Left ventricle myocardium inferior (tissue), 1 donor: Measurements from ENCODE around the gene KMT5C. TPM values are rescaled to one million over a fixed set of nuclear protein-coding genes. Genes with fewer than 3 reads are reported as not detected.
A peak's percentile ranks its signal among the peaks of the same experiment; 100 is the strongest.

Source experiments
- DNase-seq: peaks from one replicate; pipeline ENCODE4 v3.0.0-alpha.2; 2020
- H3K27ac ChIP-seq: fragments of 200-600 bp; replicated peaks from 2 replicates; pipeline ENCODE4 v1.8.0; 2021
- H3K27me3 ChIP-seq: fragments of 200-600 bp; 2 replicates; pipeline ENCODE4 v1.8.0; 2021; ENCODE audit warnings: low read depth
- H3K36me3 ChIP-seq: fragments of 200-600 bp; 2 replicates; pipeline ENCODE4 v1.8.0; 2021
- H3K4me1 ChIP-seq: fragments of 200-600 bp; 2 replicates; pipeline ENCODE4 v1.8.0; 2021
- H3K4me3 ChIP-seq: fragments of 200-600 bp; 2 replicates; pipeline ENCODE4 v1.8.0; 2021; ENCODE audit warnings: mild to moderate bottlenecking, moderate library complexity
- H3K9me3 ChIP-seq: fragments of 200-600 bp; replicated peaks from 2 replicates; pipeline ENCODE4 v1.8.0; 2021
- intact Hi-C: fragments of 100-400 bp; cut with micrococcal nuclease; formaldehyde crosslinking; loops from one replicate; pipeline ENCODE4 v1.11.0; 2022
- total RNA-seq: library from RNA; stranded (reverse); fragmentation: NEBNext Ultra II Directional; extraction: Animal tissue kit (Norgen Biotek cat#: 25700); gene quantifications from one replicate; pipeline ENCODE4 v1.2.1, GENCODE V29; 2021
- TF ChIP-seq, protein P1 (sequence below): fragments of 200-600 bp; IDR thresholded peaks from 2 replicates; pipeline ENCODE4 v1.8.0; 2021; ENCODE audit warnings: antibody characterized with exemption, mild to moderate bottlenecking, borderline replicate concordance
- donor health status: DM: no; HTN: yes; CAD: no; lungs with severe emphysema.

KMT5C gene
- total RNA-seq, 1 donor from 2014 or later = 5.1 TPM

DNA sequence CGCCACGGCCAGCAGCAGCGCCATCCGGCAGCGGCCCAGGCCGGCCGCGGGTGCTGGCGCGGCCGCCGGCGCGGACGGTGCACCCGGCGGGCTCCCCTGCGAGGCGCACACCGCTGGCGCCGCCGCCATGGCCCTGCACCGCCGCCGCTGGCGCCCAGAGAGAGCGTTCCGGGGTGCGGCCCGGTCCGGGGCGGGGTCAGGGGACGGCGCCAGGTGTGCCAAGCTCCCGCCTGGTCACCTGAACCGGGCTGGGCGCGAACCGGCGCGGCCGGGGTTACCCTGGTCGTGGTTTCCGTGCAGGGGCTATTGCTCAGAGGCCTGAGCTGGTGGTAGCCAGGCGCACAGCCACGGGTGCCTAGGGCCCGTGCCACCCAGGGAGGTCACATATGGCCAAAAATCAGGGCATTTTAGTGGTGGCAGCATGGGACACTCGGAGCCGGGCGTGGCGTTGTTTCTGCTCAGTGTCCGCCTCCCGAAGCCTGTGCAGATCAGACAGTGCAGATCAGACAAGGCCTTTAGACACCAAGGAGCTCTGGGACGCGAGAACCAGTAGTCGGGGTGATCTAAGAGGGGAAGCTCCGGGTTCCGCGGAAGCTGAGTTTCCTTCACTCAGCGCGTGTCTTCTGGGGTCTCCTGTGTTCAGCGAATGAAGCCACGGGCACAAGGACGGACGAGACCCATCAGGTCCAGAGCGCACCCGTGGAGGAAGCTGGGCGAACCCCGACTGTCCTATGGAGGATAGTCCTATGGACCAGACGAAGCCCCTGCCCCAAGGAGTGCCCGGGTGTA, 44.6 kb downstream of the KMT5C start, which contains the start of gene TMEM238:
Gene TMEM238 (minus strand): TSS at position 162 of the 789 bp plus-strand sequence. CDS start 33 bp downstream, at position 129.
- TF ChIP-seq, protein P1, sequence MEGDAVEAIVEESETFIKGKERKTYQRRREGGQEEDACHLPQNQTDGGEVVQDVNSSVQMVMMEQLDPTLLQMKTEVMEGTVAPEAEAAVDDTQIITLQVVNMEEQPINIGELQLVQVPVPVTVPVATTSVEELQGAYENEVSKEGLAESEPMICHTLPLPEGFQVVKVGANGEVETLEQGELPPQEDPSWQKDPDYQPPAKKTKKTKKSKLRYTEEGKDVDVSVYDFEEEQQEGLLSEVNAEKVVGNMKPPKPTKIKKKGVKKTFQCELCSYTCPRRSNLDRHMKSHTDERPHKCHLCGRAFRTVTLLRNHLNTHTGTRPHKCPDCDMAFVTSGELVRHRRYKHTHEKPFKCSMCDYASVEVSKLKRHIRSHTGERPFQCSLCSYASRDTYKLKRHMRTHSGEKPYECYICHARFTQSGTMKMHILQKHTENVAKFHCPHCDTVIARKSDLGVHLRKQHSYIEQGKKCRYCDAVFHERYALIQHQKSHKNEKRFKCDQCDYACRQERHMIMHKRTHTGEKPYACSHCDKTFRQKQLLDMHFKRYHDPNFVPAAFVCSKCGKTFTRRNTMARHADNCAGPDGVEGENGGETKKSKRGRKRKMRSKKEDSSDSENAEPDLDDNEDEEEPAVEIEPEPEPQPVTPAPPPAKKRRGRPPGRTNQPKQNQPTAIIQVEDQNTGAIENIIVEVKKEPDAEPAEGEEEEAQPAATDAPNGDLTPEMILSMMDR = no peak
- H3K27me3 ChIP-seq = no peaks in the 10 kb centered on the region
- DNase-seq = peak; percentile 29
- H3K27ac ChIP-seq = peak within 1 kb of the TSS; percentile 95
- H3K9me3 ChIP-seq = no peaks in the 10 kb centered on the region
- intact Hi-C loops = no loop called here
- peaks cover 53% of the 10 kb centered on the region for H3K4me1 ChIP-seq
- H3K36me3 ChIP-seq = peaks cover 24% of the 10 kb centered on the region
- H3K4me3 ChIP-seq = peak within 1 kb of the TSS; percentile 85

DNA sequence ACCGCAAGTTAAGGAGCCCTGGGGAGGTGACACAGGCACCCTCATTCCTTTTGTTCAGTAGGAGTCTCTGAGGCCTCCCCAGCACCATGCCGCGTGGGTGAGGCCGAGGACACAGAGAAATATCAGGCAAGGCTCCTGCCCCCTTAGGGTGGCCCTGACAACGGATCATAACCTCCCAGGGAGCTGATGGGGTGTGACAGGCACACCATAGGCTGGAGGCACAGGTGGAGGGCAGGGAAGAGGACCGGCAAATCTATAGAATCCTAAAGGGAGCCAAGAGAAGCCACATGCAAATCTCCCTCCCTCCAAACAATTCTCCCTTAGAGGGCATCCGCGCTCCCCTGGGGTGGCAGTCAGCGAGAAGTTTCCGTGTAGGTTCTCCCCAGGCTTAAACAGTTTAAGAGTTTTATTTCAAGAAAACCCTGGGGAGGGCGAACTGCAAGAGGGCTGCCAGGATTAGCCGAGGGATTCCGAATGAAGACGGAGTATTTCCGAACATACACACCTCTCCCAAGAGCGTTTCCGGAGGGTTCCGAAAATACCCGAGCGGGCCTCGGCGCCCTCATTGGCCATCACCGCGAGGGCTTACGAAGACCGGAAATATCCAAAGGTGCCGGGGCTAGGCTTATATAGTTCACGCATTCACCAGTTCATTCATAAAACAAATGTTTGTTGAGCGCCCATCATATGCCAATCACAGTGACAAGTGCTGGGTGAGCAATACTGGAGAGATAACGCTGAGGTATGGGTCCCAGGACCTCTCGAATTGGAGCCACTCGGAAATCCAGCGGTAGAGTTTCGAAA, 45.4 kb downstream of the KMT5C start:
- Histone ChIP-seq H3K27ac (peak overlapping the region; percentile 95), H3K36me3 (peaks cover 32% of the 10 kb centered on the region), H3K9me3 (no peaks in the 10 kb centered on the region), H3K4me3 (peak overlapping the region; percentile 85), H3K4me1 (peaks cover 59% of the 10 kb centered on the region), H3K27me3 (no peaks in the 10 kb centered on the region)
- intact Hi-C loops = no loop called here
- TF ChIP-seq, protein P1 = no peak
- peak; percentile 97 for DNase-seq

DNA sequence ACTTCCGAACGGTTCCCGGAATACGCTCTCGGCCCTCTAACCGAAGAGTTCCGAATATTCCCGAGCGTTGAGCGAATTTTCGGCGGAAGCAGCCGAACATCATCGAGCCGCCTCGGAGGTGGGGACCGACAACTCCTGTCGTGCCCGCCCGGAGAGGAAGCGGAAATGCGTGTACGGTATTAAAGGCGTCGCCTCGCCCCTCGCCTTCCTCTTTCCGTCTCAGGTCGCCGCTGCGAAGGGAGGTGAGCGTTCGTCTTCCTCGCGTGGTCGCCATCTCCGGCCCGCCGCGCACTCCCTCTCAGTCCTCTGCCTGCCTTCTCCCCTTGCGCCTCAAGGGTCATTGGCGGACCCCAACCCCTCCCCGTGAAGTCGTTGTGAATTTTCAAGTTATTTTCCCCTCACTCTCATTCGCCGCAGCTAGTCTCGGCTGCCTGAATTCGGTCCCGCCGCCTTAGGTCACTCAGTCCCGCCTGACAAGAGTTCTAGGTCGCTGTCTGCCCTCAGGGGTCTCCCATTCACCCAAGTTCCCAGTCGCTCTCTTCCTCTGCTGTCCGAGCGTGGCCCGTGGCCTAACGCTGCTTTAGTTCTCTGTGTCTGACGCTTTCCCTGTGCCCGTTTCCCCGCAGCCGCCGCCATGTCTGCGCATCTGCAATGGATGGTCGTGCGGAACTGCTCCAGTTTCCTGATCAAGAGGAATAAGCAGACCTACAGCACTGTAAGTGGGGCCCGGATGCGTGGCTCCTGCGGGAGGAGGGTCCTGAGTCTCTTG, 46.2 kb downstream of the KMT5C start, which contains the start of gene RPL28:
Gene RPL28 (plus strand): TSS at position 209 of the 769 bp plus-strand sequence. CDS start 426 bp downstream, at position 635.
- peak within 1 kb of the TSS; percentile 95 for H3K27ac ChIP-seq
- H3K9me3 ChIP-seq = no peaks in the 10 kb centered on the region
- peaks cover 64% of the 10 kb centered on the region for H3K4me1 ChIP-seq
- H3K27me3 ChIP-seq = no peaks in the 10 kb centered on the region
- peak; percentile 97 for DNase-seq
- intact Hi-C loops = no loop called here
- peaks cover 39% of the 10 kb centered on the region for H3K36me3 ChIP-seq
- peak within 1 kb of the TSS; percentile 85 for H3K4me3 ChIP-seq
- TF ChIP-seq, protein P1 = no peak

DNA sequence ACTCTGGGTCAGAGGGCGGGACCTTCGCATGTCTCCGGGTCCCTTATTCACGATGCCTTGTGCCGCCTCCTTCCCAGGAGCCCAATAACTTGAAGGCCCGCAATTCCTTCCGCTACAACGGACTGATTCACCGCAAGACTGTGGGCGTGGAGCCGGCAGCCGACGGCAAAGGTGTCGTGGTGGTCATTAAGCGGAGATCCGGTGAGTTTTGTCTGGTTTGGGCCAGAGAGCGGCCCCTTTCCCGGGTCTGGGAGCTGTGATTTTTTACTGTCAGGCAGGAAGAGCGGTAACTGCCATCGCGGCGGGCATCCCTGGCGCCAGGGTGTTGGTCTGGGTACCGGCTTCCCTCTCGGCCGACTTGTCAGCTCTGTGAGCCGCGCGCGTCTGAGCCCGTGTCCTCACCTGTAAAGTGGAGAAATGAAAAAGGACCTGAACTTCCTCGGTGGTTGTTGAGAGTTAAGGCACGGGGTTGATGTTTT, 46.9 kb downstream of the KMT5C start:
- TF ChIP-seq, protein P1 = no peak
- Histone ChIP-seq H3K36me3 (peaks cover 43% of the 10 kb centered on the region), H3K4me1 (peaks cover 71% of the 10 kb centered on the region), H3K4me3 (peak overlapping the region; percentile 85), H3K27me3 (no peaks in the 10 kb centered on the region), H3K9me3 (no peaks in the 10 kb centered on the region), H3K27ac (peak overlapping the region; percentile 95)
- intact Hi-C loops = no loop called here
- DNase-seq = no peak
